ENCODE measurements around the gene RNASE12.

Gene RNASE12

DNA sequence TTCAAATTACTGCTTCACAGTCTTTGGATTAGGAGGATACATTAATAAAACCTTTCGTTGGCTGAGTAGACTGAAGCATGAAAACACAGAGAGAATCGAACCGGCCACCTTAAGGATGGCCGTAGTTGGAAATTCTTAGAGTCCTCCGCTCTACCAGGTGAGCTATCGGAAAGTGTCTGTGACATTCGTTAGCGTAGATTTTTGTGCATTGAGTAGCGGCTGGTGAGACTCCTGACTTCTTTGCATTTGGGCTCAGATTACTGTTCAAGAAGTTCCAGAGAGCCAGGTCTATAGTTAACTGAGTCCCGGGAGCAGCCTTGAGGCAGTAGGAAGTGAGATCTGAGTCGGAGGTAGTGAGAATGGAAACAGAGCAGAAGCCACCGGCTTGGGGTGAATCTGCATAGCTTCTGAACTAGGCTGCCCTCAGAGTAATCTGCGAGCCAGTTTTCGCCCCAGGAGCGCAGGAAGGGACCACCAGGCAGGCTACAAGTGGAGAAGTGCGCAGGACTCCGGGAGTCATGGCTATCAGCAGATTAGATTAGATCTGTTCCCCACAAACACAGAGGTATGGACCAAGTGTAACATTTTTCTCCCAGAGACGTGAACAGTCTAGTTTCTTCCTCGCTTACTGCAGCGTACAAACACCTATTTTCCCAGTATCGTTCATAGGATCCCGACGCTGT lies 39.3 kb upstream of the RNASE12 start:
- Histone ChIP-seq H3K36me3 (no peaks in the 10 kb centered on the region), H3K27me3 (ENCODE audit: insufficient read depth, low read depth, severe bottlenecking) (peaks cover 91% of the 10 kb centered on the region), H3K27ac (no peak overlapping the region), H3K4me3 (ENCODE audit: low read depth, low read length) (no peak overlapping the region), H3K9me3 (ENCODE audit: severe bottlenecking) (peaks cover 14% of the 10 kb centered on the region)
- no peak for DNase-seq
- TF ChIP-seq, protein P1, sequence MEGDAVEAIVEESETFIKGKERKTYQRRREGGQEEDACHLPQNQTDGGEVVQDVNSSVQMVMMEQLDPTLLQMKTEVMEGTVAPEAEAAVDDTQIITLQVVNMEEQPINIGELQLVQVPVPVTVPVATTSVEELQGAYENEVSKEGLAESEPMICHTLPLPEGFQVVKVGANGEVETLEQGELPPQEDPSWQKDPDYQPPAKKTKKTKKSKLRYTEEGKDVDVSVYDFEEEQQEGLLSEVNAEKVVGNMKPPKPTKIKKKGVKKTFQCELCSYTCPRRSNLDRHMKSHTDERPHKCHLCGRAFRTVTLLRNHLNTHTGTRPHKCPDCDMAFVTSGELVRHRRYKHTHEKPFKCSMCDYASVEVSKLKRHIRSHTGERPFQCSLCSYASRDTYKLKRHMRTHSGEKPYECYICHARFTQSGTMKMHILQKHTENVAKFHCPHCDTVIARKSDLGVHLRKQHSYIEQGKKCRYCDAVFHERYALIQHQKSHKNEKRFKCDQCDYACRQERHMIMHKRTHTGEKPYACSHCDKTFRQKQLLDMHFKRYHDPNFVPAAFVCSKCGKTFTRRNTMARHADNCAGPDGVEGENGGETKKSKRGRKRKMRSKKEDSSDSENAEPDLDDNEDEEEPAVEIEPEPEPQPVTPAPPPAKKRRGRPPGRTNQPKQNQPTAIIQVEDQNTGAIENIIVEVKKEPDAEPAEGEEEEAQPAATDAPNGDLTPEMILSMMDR (IDR thresholded peaks at IDR 0.05; ENCODE audit: low read depth, low read length), result no peak

DNA sequence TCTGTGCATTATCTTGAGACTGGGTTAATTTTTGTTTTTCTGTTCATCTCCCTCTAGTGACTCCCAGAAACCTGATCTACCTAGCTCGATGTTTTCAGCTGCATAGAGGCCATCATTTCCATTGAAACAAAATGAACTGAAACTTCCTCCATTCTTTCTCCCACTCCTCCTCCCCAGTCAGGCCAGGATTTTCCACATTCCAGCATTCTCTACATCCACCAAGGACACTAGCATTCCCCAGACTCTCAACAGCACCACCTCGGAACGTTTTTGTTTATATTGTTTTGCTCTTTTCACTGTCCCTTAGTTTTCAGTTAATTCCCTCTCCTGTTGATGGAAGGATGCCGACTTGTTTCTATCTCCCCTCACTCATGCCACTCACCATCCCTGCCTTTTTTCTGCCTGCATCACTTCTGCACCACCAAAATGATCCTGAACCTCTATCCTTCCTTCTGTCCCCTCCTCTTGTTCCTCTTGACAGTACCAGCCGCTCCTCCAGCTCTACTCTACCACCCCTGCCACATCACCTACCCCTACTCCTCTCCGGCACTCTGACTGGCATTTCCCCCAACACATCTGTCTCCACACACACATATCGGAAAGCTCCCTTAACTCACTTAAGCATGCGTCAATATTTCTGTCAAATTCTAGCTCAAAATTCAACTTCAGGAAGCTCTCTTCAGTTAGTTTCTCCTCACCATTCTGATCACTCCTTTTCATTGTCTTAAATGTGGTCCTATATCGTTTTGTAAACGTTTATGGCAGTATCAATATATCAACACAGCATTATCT lies 37.1 kb upstream of the RNASE12 start:
- no peak for DNase-seq

DNA sequence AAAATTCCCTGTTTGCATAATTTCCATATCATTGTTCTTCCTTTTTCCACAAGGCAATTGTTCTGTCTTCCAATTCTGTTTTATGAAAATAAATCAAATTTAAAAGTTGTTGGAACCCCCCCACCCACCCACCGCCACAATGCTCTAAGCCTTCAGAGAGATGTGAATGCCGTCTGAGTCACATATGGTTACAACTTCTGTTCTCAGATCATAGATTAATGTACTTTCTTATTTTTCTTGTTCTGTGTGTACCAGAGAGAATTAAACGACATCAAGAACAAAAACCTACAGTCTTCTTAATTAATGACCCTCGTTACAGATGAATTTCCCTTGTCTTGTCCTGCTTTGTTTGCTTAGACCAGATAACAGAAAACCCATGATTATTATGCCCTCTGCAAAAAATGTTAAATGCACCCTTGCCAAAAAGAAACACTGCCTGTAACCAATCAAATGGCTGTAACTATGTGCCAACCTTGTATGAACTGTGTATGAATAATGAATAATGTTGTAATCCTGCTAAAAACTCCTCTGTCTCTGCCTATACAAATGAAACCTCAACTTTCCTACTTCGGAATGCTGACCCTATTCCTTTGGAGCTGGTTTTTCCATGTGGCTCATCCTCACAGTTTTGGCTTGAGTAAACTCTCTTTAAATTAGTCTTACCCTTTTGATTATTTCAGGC lies 36.3 kb upstream of the RNASE12 start:
- TF ChIP-seq, protein P1 (IDR thresholded peaks at IDR 0.05; ENCODE audit: low read depth, low read length), result no peak
- no peak for DNase-seq
- Histone ChIP-seq H3K36me3 (no peaks in the 10 kb centered on the region), H3K4me3 (ENCODE audit: low read depth, low read length) (no peak overlapping the region), H3K27me3 (ENCODE audit: insufficient read depth, low read depth, severe bottlenecking) (peaks cover 95% of the 10 kb centered on the region), H3K27ac (no peak overlapping the region), H3K9me3 (ENCODE audit: severe bottlenecking) (peaks cover 11% of the 10 kb centered on the region)

More for the DNA sequence above, 37.1 kb upstream of the RNASE12 start:
- TF ChIP-seq, protein P1 (IDR thresholded peaks at IDR 0.05; ENCODE audit: low read depth, low read length), result no peak
- Histone ChIP-seq H3K4me3 (ENCODE audit: low read depth, low read length) (no peak overlapping the region), H3K27me3 (ENCODE audit: insufficient read depth, low read depth, severe bottlenecking) (peaks cover 95% of the 10 kb centered on the region), H3K36me3 (no peaks in the 10 kb centered on the region), H3K27ac (no peak overlapping the region), H3K9me3 (ENCODE audit: severe bottlenecking) (peaks cover 12% of the 10 kb centered on the region)

DNA sequence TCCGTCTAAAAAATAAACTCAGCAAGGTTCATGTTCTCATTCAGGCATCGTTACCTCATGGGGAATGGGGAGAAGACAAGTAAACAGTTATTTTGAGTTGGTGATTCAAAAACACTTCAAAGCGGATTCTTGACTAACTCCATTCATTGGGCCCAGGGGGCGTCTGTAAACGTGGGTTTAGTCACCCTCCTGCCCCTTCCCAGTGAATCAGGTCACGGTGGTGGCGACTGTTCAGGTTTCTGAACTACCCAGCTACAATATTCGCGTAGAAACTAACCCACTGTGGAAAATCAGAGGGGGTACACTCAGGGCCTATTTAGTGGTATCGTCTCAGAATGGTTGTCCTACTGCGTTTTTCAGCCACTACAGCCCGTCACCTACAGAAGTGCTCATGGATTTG lies 35.1 kb upstream of the RNASE12 start:
- DNase-seq, result no peak
- peaks cover 97% of the 10 kb centered on the region for H3K27me3 ChIP-seq (ENCODE audit: insufficient read depth, low read depth, severe bottlenecking)
- no peak overlapping the region for H3K4me3 ChIP-seq (ENCODE audit: low read depth, low read length)
- H3K27ac ChIP-seq, result no peak overlapping the region
- TF ChIP-seq, protein P1 (IDR thresholded peaks at IDR 0.05; ENCODE audit: low read depth, low read length), result no peak
- H3K36me3 ChIP-seq, result no peaks in the 10 kb centered on the region
- H3K9me3 ChIP-seq (ENCODE audit: severe bottlenecking), result peaks cover 10% of the 10 kb centered on the region

DNA sequence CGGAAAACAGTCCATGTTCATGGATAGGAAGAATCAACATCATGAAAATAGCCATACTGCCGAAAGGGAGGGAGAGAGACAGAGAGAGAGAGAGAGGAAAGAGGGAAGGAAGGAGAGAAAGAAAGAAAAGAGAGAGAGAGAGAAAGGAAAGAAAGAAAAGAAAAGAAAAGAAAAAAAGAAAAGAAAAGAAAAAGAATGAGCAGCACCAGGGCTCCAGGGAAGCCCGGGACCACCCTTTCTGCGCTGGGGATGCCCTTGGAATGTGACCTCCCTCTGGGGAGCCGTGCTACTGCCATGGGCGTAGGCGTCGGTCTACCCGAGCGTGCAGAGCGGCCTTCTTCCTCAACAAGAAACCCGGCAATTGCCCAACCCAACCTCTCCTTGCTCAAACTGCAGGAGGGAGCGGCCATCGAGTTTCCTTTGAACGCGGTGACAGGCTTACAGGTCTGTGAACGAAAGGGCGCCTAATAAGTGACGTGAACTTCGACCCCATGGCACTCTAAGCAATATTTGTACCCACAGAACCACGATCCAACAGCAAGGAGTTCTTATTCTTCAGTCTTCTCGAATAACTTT lies 33.4 kb upstream of the RNASE12 start:
- Histone ChIP-seq H3K27ac (no peak overlapping the region), H3K27me3 (ENCODE audit: insufficient read depth, low read depth, severe bottlenecking) (peaks cover 94% of the 10 kb centered on the region), H3K9me3 (ENCODE audit: severe bottlenecking) (peaks cover 10% of the 10 kb centered on the region), H3K4me3 (ENCODE audit: low read depth, low read length) (no peak overlapping the region), H3K36me3 (no peaks in the 10 kb centered on the region)
- TF ChIP-seq, protein P1 (IDR thresholded peaks at IDR 0.05; ENCODE audit: low read depth, low read length), result no peak
- no peak for DNase-seq

All from WERI-Rb-1 (cell line).